ENCODE results near the gene MARCHF3.

DNA sequence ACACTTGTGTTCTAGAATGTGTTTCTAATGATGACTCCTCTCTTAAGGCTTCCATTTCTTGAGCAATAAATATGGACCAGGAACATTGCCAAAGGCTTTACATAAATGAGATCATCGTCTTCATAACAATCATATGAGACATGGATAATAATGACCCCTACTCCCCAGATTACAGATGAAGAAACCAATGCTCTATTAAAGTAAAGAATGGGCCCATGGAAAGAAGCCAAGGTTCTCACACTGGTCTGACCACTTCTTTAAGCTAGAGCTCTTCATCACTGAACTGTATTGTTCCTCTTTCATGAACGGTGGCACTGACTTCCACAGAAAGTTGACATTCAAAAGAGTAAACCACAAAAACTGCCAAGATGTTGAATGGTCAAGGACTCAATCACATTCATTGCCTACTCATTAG is 65.3 kb downstream of the MARCHF3 start:
- no peak for TF ChIP-seq TAF1 (IDR thresholded peaks at IDR 0.05; ENCODE audit: borderline replicate concordance, low read depth, low read length)
- no peak for TF ChIP-seq POLR2A (IDR thresholded peaks at IDR 0.05; ENCODE audit: low read depth, low read length)

Measured in GM12892 (cell line).